HL-60 (cell line): ENCODE measurements around the gene FAM234A.

Experiments
- GABPA ChIP-seq: IDR thresholded peaks from 2 replicates; pipeline ENCODE4 v1.6.1; 2012; ENCODE audit warnings: low read depth
- POLR2AphosphoS5 ChIP-seq: IDR thresholded peaks from 2 replicates; pipeline ENCODE4 v1.6.1; 2012; ENCODE audit warnings: low read depth
- SPI1 ChIP-seq: IDR thresholded peaks from 2 replicates; pipeline ENCODE4 v1.6.1; 2012; ENCODE audit warnings: low read depth, mild to moderate bottlenecking, borderline replicate concordance
- TF ChIP-seq, protein P1 (sequence below): IDR thresholded peaks from one replicate; pipeline ENCODE4 v1.5.1; 2011; ENCODE audit warnings: low read length, control low read depth, inconsistent platforms; ENCODE audit not compliant: insufficient read depth
- TF ChIP-seq, protein P2 (sequence below): IDR thresholded peaks from 2 replicates; pipeline ENCODE4 v1.6.1; 2012; ENCODE audit warnings: low read depth; ENCODE audit not compliant: insufficient replicate concordance

DNA sequence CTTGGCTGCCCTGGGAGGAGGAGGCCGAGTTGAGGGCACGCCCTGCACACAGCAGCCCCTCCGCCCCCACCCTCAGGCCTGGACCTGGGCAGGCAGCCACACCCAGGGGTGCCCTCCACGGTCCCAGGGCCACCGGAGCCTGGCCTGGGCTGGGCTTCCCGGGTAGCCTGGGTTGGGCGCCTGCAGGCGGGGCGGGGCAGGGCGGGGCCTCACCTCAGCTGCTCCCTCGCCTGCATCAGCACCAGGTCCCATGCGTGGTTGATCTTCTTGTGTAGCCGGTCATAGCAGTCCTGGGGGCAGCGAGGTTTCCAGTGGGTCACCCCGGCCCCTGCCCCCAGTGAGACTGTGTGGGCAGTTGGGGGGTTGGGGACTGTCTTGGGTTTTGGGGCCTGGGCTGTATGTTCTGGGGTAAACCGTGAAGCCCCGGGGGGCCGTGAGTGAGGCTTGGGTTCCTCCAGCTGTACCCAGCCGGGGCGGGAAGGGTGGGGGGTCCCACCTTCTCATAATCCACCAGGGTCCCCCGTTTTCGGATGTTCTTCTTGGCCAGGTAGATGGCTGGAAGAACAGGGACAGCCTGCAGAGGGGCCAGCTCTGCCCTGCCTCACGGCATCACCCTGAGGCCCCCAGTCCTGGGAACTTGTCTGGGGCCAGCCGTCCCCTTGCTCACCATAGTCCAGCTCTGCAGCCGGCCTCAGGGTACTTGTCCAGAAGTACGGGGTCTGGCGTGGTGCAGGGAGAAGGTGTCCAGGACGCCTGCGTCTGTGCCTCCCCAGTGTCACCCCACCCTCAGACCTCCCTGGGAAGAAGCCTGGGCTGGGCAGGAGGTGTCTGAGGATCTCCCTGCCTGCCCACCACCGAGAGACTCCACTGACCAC, 39.2 kb downstream of the FAM234A start:
- TF ChIP-seq GABPA (no peak), POLR2AphosphoS5 (no peak), SPI1 (no peak)
- TF ChIP-seq, protein P1, sequence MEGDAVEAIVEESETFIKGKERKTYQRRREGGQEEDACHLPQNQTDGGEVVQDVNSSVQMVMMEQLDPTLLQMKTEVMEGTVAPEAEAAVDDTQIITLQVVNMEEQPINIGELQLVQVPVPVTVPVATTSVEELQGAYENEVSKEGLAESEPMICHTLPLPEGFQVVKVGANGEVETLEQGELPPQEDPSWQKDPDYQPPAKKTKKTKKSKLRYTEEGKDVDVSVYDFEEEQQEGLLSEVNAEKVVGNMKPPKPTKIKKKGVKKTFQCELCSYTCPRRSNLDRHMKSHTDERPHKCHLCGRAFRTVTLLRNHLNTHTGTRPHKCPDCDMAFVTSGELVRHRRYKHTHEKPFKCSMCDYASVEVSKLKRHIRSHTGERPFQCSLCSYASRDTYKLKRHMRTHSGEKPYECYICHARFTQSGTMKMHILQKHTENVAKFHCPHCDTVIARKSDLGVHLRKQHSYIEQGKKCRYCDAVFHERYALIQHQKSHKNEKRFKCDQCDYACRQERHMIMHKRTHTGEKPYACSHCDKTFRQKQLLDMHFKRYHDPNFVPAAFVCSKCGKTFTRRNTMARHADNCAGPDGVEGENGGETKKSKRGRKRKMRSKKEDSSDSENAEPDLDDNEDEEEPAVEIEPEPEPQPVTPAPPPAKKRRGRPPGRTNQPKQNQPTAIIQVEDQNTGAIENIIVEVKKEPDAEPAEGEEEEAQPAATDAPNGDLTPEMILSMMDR: no peak
- TF ChIP-seq, protein P2, sequence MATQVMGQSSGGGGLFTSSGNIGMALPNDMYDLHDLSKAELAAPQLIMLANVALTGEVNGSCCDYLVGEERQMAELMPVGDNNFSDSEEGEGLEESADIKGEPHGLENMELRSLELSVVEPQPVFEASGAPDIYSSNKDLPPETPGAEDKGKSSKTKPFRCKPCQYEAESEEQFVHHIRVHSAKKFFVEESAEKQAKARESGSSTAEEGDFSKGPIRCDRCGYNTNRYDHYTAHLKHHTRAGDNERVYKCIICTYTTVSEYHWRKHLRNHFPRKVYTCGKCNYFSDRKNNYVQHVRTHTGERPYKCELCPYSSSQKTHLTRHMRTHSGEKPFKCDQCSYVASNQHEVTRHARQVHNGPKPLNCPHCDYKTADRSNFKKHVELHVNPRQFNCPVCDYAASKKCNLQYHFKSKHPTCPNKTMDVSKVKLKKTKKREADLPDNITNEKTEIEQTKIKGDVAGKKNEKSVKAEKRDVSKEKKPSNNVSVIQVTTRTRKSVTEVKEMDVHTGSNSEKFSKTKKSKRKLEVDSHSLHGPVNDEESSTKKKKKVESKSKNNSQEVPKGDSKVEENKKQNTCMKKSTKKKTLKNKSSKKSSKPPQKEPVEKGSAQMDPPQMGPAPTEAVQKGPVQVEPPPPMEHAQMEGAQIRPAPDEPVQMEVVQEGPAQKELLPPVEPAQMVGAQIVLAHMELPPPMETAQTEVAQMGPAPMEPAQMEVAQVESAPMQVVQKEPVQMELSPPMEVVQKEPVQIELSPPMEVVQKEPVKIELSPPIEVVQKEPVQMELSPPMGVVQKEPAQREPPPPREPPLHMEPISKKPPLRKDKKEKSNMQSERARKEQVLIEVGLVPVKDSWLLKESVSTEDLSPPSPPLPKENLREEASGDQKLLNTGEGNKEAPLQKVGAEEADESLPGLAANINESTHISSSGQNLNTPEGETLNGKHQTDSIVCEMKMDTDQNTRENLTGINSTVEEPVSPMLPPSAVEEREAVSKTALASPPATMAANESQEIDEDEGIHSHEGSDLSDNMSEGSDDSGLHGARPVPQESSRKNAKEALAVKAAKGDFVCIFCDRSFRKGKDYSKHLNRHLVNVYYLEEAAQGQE: no peak
